Stimulated activated CD8-positive, alpha-beta memory T cell treated with anti-CD3 and anti-CD28 coated beads, Interleukin-15, amount 100 ng/mL, for 24 hours (primary cell): ENCODE measurements around the gene DPY19L1.
"Not testable (repeated sequence)": the region's sequence is repeated elsewhere in the genome, so short reads cannot be mapped to it uniquely, and the experiment has no call there.

Source experiments
- DNase-seq: peaks from one replicate; pipeline ENCODE4 v3.0.0-alpha.2; 2020; ENCODE audit warnings: low read depth

DPY19L1 gene

DNA sequence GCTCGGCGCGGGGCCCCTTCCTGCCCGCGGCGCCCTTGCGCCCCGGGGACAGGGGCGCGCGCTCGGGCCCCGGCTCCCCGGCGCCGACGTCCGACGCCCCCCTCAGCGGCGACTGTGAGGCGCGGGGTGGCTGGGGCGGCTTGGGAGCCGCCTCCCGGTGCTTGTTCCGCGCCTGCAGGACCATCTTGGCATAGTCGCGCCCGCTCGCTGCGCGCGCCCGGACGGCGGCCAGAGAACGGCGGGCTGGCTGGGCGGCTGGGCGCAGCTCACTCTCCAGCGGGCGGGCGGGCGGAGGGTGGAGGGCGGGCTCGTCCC, at the start of gene DPY19L1:
Gene DPY19L1, minus strand, starts transcription at position 275 of the 315 bp plus-strand sequence. Its CDS starts 91 bp downstream, at position 184.
- no peak for DNase-seq

DNA sequence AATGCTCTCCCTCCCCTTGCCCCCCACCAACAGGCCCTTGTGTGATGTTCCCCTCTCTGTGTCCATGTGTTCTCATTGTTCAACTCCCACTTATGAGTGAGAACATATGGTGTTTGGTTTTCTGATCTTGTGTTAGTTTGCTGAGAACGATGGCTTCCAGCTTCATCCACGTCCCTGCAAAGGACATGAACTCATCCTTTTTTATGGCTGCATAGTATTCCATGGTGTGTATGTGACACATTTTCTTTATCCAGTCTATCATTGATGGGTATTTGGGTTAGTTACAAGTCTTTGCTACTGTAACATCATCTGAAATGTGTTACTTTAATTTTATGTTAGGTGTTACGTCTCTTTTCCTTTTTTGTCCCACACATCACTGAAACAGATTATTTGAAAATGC, 42.2 kb upstream of the DPY19L1 start:
- DNase-seq: not testable (repeated sequence)

DNA sequence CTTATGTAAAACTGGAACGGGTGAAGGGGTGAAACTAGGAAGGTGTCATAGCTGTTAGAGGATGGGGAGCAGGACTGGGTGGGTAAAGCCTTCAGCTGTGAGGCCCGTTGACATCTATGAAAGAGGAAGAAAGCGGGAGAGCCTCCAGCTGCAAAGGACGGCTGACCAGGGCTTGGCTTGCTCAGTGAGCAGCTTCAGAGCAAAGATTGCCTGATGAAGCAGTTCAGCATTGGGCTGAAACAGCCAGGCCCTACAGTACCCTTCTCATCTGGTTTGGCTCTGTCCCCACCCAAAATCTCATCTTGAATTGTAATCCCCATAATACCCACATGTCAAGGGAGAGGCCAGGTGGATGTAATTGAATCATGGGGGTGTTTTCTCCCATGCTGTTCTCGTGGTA, 36.7 kb upstream of the DPY19L1 start:
- DNase-seq: not testable (repeated sequence)

DNA sequence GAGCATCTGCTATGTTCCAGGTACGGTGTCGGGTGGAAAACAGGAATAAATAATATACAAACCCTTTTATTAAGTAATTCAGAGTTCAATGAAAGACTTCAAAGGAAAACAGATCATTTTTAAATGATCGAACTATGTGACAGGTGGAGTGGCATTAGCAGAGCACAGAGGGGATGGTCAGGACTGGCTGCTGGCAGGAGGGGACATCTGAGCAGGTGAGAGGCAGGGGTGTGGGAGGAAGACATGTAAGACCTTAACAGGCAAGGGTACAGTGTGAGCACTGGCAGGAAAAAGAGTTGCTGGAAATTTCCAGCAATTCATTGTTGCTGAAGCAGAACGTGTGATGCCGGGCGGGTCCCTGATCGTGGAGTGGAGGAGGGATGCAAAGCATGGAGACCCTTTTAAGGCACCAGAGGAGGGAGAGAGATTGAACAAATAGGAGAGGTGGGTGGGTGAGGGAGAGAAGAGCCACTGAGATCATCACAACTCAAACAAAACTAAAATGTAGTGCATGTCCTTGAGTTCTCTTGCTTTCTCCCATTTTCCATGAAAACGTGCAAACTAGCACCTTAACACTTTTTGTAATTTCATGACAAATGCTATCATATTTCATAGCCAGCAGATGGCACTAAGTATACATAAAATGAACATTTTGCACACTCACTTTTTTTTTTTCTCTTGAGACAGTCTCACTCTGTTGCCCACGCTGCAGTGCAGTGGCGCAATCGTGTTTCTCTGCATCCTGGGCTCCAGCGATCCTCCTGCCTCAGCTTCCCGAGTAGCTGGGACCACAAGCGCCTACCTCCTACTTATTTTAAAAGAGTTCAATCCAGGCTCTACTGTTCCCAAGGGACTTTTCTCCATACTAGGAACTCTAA, 35.9 kb upstream of the DPY19L1 start:
- DNase-seq: not testable (repeated sequence)

DNA sequence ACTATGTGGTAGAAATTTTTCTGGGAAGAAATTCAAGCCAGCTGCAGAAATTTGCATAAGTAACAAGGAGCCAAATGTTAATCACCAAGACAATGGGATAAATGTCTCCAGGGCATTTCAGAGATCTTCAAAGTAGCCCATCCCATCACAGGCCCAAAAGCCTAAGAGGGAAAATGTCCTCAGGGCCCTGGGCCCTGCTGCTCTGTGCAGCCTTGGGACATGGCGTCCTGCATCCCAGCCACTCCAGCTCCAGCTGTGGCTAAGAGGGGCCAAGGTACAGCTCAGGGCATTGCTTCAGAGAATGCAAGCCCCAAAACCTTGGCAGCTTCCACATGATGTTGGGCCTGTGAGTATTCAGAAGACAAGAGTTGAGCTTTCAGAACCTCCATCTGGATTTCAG, 31.8 kb upstream of the DPY19L1 start:
- DNase-seq: not testable (repeated sequence)

DNA sequence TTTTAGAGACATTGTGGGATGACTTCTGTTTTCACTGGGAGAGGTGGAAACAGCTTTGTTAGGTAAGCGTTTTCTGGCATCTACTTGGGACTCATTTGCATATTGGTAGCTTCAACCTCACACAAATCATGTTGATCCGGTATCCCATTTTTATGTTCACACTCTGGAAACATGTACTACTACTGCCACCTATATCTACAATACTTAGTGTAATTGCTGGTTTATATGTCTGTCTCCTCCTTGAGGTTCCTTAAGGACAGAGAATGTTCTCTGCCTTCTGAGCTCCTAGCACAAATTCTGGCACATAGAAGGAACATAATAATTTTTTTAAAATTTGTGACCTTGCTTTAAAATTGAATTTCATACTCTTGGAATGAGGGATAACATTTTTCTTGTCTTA, 28.1 kb upstream of the DPY19L1 start:
- DNase-seq: not testable (repeated sequence)

DNA sequence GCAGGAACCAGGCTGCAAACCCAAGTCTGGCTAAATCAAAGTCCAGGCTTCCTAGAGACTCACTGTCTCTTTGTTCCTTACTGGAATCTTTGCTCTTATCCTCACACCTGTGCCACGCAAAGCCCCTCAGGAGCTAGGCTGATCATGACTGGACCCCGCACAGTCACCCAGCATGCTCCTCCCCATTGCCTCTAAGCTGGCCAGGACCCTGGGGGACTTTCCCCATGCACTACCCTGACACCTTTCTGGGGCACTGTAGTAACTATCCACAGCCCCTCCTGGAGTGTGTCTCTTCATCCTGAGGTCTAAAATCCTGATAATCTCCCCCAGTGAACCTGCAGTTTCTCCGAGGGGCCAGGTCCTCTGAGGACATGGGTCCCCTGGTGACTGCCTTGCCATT, 21.3 kb upstream of the DPY19L1 start:
- not testable (repeated sequence) for DNase-seq

DNA sequence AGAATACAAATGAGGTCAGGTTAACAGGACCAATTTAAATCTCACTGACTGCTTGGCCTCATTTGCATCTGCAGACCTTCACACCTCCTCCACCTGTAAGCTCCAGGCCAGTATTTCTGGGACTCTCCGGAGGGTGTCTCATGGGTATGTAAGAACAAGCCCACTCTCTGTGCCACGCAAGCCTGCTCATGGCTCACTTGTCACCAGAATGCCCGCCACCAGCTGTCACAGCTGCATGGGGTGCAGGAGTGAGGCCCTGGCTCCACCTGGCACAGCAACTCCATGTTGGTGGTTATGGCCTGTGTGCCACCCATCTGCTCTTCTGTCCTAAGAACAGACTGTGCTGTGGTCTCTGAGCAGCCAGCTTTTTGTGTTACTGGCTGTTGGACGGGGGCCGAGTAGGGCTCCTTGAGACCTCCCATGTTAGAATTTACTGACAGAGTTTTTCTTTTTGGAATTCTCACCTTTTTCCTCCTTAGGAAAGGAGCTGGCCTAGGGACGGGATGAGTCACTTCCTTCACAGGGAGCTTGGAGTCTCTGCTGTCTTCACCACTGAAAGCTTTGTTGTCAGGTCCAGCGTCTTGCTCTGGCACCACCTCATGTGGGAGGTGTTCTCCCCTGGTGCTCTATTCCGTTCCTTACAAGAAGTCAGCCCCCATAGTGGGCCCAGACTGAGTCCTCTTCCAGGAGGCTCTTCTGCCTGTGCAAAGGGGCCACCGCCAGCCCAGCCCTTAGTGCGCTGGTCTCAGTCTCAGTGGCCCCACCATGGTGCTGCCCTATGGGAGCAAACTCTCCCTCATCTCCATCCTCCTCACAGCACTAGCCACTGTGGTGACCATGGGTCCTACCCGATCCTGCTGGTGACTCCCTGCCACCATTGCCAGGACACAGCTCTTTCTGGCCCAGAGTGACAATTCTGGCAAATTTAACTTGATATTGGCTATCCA, 20.5 kb upstream of the DPY19L1 start:
- DNase-seq: not testable (repeated sequence)

DNA sequence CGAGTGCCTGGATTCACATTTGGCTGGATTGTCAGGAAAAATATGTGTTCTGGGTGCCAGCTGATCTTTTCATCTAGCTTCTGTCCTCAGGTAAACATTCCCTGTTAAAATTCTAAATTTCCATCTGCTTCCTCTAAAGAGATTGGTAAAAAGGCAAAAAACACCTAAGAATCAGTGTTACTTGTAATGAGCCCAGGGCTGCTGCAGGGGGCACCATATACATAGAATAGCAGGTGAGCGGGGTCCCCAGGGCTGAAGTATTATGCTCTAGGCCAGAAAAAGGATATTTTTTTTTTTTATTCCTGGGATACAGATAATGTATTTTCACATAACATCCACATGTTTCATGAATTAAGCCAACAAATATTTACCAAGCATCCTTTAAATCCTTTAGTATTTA, 18.4 kb upstream of the DPY19L1 start:
- DNase-seq: not testable (repeated sequence)

DNA sequence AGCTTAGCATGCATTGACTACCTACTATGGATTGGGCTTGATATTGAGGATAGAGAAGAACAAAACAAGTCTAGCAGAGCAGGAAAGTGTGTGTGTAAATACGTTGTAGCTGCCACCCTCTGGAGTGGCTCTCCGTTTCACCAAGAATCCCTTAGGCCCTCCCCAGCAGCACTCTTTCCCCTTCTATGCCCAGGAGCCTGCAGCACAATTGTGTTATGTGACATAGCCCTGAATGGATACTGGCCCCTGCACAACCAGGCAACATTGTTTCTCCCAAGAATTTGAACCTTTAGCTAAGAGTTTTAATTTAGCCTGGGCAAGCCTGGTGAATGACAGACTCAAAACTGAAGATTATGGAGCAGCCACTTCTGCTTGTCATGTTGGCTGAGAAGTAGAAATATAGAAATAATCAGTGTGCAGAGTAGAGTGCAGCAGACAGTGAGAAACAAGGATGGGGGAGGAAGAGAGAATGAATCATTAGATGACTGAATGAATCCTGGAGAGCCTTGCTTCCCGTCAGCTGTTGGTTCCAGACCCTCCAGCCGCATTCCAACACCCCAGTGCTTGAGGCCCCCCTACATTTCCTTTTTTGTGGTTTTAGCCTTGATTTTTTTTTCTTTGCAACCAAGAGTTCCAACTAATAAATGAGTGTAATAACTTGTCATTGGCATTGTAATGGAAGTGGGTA, 16.3 kb upstream of the DPY19L1 start:
- DNase-seq: not testable (repeated sequence)

DNA sequence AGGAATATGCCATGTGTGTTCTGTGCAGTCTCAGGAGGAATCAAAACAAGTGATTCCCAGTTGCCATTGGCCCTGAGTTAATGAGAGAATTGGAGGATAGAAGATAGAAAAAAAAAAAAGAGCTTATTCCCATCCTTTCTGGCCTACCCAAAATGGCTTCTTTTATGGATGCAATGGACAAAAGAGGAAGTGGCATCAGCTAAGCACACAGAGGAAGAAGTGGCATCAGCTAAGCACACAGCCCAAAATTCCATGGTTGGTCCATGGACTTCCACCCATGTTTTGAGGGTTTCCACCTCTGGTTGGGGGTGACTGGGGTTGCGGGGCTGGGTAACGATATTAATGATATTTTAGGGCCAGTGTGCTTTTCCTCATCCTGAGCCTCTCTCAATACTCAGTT, 11.1 kb upstream of the DPY19L1 start:
- not testable (repeated sequence) for DNase-seq

DNA sequence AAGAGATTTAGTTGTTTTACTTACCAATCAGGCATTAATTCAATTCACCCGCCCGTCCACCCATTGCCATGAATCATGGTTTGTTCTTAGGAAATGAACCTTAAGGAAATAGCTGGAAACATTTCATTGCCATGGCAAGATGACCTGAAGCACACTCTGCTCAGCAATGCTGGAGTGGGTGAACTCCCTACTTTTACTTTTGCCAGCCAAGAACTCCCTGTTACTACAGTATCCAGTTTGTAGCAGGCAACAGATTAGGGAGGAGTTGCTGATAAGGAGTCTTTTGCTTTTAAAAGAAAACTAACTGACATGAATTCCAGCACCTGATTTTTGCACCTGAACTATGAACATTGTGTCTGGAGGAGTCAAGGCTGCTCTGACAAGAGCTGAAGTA, 10.6 kb upstream of the DPY19L1 start:
- not testable (repeated sequence) for DNase-seq

DNA sequence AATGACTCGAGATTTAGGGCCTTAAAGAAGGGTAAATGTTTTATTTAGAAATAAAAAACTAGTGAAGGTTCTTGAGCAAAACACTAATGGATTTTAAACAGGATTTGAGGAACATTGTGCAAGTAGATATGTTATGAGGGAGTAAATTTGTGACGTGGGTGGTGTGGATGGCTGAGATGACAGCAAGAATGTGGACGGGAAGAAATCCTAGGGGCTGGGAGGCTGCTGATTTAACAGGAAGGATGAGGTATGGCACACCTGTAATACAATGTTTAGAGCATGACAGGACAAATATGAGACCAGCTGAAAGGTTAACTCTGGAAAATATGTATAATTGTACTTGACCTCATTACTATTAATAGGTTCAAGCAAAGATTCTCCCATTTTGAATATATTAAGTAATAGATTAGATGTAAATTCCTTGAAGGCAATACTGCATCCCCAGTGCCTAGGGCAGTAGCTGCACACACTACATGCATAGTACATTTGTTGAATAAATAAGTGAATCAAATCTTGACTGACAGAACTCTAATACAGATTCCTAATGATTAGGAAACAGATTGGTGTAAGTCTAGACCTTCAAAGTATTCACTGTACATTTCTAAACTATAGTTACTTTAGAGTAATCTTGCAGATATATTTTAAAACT, 10.1 kb upstream of the DPY19L1 start:
- DNase-seq: not testable (repeated sequence)

DNA sequence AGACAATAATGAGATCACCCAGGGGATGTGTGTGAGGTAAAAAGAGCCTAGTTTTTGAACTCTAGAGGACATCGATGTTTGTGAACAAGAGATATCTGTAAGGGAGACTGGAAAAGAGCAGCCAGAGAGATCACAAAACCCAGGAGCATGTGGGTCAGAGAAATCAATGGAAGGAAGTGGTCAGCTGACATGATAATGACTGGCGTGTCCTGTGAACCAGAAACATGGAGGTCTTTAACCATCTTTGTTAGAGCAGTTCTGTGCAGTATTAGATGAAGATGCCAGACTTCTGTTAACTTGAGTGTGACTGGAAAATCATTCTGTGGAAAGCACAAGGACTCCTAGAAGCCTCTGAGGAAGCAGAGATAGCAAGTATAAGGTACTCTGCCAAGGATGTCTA, 6.0 kb upstream of the DPY19L1 start:
- not testable (repeated sequence) for DNase-seq

DNA sequence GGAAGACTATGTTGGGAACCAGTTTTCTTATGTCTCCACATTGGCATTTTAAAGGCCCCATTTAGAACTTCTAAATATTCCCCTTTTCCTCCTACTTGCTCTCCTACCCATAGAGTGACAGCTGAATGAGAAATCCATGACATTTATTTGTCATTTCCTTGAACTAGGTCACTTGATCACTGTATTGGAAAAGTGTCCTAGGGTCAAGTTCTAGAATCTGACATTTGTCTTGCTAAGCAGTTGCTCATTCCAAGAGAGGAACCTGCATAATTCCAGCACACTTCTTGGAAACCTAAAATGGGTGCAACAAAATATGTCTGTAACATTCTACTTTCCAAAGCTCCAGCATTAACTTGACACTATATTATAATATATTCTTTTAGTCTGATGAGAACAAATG, 3.6 kb upstream of the DPY19L1 start:
- DNase-seq: no peak

DNA sequence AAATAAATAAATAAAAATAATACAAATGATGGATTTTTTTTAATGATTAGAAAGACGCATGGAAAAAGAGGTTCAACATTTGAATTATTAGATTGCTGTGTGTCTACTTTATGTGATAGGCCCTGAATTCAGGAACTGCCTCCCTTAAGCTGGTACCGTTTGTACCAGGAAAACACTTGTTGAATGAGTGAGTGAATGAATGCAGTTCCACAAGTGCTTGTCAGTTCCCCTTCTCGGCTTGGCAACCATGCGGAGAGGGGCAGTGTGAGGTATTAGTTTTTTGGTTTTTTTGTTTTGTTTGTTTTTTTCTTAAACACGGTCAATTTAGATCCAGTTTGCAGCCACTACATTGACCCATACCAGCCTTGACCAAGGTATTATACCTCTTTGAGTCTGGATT, 2.1 kb upstream of the DPY19L1 start:
- DNase-seq: no peak

DNA sequence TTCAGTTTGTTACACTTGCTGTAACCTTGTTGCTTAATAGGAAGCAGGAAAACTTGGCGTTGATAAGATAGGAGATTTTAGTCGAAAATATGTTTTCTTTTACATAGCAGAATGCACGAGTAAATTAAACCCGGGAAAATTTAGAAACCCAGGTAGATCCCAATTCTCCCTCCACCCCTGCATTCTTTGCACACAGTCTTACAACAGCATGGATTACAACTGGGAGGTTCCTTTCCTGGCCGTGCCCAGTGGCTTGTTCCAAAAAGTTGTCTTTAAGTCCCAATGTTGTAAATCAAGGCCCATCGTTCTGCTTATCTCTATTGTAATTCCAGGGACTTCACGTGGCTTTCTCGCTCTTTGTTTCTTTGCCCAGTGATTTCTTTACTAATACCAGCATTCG, 1.1 kb upstream of the DPY19L1 start:
- DNase-seq: no peak

DNA sequence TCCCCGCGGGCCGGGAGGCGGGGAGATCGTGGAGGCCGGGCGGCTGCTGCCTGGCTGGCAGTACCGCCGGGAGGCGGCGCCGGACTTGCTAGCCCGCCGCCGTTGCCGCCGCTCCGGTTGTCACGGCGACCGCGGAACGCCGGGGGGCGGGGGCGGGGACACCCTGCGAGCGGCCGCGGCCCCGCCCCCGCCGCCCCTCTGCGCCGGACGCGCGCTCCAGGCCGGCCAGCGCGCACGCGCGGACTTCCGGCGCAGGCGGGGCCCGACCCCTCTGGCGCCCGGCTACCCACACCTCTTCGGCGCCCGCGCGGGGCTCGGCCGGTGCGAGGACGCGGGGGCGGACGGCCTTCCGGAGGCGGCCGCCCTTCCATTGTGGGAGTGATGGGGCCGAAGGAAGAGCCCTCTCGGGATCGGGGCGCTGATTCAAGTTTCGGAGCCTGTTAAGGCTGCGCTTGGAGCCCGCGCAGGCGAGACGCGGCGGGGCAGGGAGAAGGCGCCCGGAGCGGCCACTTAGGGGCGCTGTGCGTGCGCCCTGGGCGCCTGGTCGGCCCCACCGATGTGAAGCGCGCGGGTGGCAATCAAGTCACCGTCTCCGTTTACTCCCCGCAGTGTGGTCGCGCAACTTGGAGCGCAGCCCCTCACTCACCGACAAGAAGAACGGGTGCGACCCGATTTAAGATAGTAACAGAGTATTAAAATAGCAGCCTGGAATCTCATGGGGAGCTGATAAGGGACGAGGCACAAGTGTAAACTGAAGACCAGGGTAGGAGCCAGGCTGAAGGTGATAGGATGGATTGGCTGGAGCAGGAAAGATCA, 449 bp upstream of the DPY19L1 start:
- peak; percentile 86 for DNase-seq

DNA sequence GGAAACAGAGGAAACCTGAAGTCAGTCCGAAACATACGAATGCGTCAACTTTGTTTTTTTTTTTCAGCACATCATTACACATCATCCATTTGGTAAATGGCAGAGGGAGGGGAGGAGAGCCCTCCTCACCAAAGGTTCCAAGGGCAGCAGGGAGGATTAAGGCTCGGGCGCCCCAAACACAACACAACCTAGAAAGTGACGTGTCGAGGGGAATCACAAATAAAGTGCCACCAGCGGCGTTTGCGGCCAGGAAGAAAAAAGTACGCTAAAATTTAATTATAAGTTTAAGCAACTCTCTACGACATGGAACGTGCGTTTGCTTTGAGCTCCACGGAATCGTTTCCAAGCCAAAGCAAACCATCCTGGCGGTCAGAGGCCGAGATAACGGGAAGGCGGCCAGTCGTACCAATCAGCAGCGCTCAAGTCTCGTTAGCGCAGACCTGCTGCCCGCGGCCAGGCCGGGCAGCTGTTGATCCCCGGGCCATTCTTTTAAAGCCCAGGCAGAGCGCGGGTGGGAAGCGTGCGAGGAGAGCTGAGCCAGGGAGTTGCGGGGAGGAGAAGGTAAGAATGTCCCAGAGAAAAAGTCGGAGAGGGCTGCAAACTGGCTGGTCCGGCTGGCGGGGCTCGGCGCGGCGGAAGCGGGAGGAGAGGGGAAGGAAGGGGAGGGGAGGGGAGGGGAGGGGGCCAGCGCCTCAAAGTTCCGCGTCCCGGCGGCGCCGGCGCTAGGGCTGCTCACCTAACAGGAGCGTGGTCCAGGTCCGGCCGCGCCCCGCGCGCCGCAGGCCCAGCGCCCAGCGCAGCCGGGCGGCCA, 719 bp downstream of the DPY19L1 start:
- DNase-seq: peak; percentile 21

DNA sequence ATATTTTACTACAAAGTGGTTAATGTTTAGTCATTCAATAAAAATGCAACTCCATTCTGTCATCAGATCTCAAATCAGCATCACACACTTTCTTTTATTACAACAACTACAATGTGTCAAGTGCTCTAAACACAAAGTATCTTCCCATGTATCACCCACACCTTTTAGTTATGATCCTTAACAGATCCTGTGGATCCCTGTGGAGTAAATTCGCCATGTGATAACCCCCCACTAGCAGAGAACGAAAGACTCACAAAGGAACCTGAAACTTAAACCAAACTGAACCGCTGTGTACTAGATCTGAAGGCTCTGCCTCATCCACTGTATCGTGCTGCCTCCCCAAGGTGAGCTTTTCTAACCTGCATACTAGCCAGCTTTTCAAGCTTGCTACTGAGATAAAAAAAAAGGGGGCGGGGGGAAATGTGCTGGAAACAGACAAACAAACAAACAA, 1.7 kb downstream of the DPY19L1 start:
- no peak for DNase-seq
